ENCODE data around the gene CARD10.

CARD10 gene

DNA sequence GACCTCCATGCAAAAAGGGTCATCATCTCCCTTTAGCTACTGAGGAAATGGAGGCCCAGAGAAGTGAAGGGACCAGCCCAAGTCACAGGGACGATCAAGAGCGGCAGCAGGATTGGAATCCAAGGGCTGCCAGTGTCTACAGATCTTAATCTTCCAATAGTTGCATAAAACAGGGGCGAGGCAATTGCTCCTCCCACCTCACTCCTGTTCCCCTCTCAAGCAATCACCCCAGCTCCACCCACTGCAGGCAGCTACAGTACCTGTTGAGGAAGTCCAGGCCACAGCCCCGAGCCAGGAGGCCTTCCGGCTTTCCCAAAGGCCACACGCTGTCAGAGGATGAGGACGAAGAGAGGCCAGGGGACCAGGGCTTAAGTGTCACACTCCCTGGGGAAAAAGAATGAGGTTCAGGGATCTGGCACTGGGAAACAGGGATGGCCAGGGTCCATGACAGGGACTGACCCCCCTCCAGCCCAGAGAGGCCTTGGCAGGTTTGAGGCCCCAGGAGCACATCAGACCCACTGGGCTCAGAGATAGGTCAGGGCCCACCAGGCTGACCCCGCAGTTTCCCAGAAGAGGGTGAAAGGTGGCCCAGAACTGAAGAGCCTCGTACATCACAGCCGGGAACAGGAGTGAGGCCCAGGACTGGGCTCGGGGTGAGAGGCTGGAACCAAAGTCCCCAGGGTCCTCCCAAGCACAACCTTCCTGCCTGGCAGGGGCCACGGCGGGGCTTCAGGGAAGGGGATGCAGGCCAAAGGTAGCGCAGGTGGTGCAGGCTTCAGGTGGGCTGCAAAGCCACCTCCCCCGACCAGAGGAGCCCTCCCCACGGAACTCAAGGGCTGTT lies 16.7 kb downstream of the CARD10 start:
- no peak for DNase-seq

DNA sequence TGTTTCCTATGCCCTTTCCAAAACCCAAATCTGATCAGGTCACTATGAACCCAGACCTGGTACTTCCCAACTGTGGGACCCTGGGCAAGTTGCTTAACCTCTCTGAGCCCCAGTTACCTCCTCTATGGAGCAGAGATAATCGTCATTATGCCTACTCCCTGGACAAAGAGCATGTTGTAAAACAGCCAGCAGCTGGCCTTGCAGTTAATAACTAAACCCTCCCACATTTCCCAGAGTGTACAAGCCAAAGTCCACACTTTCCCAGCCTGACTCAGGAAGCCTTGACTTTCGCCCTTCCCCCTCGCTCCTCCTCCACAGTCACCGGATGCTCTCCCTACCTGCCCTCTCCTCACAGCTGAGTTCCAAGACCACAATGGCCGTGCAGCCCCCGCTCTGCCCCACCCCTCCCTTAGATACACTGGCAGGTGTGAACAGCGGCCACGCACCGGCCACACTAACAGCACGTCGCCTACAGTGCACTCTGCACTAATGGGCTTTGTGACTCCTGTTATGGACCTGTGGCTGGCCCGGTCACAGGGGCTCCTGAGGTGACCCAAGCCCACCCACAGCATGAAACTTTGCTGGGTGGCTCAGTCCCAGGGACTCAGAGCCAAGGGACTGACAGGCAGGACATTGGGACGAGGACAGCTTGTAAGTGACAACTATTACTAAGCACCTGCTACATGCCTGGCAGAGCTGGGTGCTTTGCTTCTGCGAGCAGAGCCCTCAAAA lies 17.4 kb downstream of the CARD10 start:
- peak; percentile 80 for DNase-seq

DNA sequence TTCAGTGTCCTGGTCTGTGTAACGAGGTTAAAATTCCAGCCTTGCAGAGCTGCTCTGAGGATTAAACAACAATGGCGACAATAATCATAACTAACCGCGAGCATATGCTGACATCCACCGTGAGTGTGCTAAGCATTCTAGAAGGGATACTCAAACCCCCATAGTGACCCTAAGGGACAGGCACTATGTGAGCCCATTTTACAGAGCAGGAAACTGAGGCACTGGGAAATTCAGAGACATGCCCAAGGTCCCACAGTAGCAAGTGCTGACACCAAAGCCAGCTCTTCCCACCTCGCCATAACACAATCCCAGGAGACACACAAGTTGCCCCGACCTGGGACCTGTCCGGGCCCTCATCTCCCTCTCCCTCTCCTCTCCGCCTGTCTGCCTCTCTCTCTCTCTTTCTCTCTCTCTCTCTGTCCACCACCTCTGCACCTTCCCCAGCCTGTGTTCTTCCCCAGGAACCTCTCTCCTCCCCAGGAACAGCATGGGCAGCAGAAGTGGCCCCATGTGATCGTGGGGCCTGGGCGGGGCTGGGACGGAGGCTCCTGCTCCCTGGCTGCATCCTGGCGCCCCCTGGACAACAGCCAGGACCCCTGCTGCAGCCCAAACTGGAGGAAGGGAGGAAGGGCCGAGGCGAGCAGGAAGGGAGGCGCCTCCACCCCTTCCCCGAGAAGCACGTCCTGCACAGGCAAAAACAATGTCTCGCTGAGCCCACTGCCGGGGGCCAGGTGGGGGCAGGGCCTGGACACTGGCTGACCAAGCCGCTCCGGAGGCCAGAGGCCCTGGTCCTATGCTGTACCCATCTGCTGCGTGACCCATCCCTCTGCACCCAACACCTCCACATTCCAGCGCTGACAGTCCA lies 18.2 kb downstream of the CARD10 start:
- no peak for DNase-seq

DNA sequence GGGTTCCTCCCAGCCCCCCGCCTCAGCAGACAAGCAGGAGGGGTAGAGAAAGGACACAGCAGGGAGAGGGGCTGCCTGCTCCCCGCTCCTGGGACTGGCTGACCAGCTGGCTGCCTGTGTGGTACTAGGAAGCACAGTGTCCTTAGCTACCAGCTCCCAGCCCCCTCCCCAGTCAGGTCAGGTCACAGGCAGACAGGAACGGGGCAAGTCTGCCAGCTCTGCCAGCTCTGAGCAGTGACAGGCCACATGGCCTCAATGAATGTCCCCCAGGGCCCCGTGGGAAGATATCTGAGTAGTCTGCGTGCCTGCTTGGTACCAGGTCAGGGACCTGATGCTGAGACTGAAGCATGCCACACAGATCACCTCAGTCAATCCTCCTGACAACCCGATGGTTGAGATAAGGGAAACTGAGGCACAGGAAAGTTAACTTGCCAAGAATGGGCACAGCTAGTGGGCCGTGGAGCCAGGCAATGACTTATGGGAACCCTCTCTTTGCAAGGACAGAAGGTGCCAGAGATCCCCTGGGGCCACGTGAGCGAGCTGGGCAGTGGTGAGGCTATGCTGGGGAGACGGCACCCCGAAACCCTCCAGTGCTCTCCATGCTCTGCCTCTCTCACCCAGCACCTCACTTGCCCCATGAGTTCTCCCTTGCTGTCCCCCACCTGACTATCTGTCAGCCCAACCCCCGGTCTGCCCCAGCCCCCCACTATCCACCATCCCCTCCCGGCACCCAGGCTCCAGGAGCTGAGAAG lies 19.2 kb downstream of the CARD10 start:
- no peak for DNase-seq

DNA sequence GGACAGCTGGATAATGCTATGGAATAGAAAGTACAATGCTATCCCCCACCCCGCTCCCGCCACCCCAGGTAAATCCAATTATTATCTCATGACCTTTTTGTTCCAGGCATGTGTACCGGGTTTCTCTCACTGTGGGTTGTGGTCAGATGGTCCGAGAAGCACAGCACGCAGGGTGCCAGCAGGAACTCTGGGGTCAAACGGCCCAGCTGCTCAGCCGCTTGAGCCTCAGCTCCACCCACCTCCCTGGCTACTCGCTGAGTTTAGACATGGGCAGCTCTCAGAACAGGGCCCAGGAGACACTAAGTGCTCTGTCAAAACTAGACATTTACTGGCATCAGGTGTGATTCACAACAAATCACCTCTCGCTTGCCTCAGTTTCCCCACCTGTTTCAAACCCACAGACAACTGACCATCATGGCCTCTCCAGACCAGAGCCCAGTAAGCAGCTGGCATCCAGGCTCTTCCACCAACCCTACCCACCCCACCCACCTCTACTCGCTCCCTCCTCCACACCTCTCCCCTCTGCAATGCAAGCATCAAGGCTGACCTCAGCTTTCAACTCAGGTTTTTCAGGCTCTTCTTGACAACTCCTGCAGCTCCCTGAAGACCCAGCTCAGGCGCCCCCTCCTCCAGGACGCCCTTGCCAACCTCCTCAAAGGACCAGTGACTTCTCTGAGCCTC lies 20.0 kb downstream of the CARD10 start:
- no peak for DNase-seq

DNA sequence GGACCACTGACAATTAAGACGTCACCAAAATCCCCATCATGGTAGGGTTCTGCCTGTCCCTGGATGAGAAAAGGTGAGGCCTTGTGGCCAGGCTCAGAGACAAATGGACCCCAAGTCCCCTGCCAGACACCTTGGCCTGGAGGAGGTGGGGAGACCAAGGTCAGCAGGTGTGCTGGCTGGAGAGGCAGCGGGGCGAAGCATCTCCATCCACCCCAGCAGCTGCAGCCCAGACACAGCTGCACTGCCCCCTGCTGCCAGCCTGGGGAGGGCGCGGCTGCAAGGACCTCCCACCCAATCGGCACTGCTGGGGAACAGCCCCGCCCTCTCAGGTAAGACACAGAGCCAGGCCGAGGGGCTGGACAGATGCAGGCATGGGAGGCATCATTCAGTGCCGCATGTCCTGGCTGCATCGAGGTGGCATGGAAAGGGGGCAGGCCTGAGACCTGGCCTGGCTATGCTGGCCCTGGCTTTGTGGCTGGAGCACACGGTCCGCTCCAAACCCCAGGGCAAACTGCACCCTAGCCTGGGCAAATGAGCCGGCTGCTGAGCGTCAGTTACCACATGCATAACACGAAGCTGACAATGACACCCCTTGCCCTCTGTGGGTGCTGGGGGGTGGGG lies 20.8 kb downstream of the CARD10 start:
- no peak for DNase-seq

DNA sequence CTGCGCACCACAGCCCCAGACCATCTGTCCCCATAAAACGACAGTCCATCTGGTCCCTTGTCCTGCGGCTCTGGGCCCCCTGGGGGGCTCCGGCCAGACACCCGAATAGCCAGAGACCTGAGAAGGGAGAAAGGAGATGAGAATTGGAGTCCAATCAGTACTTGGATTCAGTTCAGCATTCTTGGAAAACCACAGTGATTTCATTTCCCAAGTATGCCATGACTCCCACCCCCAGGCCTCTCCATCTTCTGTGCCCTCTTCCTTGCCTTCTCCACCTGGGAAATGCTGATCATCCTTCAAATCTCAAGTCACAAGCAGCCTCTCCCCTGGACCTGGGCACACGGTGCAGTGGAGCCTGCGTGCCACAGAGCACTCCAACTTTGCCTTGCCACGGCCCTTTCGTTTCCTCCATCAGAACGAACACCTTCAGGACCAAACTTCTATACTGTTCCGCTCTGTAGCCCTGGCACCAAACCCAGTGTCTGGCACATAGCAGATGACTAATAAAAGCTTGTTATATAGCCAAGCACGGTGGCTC lies 22.1 kb downstream of the CARD10 start:
- DNase-seq, result peak; percentile 81

GRCh38 chr22:37496651-37497050 lies 22.6 kb downstream of the CARD10 start:
- peak; percentile 91 for DNase-seq

DNA sequence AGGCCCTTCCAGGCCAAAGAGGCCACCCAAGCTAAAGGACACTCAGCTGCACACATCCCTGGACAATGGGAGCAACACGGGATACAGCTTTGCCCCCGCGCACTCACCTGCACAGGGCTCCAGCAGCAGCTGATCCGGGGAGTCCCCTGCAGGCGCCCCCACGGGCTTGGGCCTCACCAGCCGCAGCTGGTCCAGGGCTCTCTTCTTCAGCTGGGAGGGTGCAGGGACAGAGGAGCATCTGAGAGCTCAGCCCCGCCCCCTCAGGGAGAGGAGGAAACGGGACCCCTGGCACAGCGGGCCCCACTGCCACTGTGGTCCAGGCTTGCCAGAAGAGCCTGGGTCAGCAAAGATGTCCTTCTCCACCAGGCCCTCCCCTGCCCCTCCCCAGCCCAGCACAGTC lies 25.2 kb downstream of the CARD10 start:
- no peak for DNase-seq

- DNase-seq, result peak; percentile 9
Observed at GRCh38 chr22:37492428-37493344, 26.5 kb downstream of the CARD10 start.

GRCh38 chr22:37491559-37492427 lies 27.4 kb downstream of the CARD10 start:
- DNase-seq, result no peak

DNA sequence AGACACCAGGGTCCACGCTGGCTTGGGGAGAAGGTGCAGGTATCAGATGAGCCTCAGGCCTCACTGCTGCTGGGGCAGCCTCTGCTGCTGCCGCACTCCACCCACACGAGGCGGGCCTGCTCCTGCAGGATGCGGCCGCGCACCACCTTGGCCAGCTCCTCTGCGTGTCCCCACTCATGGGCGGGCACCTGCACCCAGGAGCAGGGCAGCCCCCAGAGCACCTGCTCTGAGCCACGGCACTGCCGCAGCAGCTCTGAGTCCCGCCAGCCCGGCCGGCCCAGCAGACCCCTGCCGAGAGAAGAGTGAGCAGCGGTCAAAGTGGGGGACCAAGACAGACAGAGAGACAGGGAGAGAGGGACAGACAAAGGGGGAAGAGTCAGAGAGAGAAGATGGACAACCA lies 28.1 kb downstream of the CARD10 start:
- DNase-seq, result no peak

GRCh38 chr22:37489983-37490382 lies 29.2 kb downstream of the CARD10 start:
- DNase-seq, result no peak

DNA sequence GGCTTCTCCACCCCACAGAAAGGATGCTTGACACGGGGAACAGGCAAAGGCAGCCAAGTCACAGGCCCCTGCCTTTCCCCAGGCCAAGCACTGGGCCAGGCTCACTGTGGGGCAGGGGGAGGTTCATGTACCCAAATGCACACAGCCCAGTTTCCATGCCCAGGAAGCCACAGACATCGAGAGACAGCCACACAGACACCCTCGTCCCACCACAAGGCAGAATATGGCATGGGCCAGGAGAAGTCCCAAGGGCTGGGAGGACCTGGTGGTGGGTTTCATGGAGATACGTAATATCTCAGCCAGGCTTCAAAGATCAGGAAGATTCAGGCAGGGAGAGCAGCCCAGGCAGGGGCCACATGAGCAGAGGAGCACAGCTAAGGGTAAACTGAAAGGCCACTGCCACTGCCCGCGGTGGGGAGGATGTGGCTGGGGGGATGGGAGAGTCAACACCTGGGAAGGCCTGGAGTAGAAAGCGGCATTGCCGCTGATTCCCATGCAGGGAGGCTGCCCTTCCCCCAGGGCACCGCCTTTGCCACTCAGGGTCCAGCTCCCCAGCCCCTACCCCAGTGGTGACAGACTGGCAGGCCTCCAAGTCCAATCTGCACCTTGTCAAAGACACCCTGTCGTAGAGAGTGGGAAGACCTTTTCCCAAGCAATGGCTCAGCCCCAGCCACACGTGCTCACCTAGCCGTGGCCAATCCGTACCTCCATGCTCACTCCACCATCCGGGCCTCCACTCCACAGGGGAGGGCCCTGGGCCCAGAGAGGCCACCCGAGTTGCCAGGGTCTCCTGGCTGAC lies 30.7 kb downstream of the CARD10 start:
- no peak for DNase-seq

DNA sequence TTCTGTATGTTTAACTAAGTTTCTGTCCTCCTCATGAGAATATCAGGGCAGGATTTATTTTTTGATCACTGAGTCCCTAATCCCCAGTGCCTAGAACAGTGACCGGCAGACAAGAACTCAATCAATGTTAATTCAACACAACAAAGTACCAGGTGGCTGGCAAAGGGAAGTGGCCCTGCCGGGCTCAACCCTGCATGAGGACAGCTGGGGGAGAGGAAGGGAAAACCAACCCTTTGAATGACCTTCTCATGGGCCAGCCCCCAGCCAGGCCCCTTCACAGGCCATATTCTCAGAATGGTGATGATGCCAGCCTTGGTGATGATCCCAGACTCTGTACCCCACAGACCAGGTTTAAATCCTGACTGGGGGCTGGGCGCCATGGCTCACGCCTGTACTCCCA lies 31.6 kb downstream of the CARD10 start:
- DNase-seq, result no peak

- DNase-seq, result no peak
Observed at GRCh38 chr22:37487129-37487528, 32.1 kb downstream of the CARD10 start.

- DNase-seq, result peak; percentile 81
Observed at GRCh38 chr22:37486224-37486845, 32.9 kb downstream of the CARD10 start, which contains the start of gene MFNG. Gene MFNG (minus strand): TSS chr22:37486384. CDS start chr22:37486177, 207 bp downstream.

All from NCI-H226 (cell line).